Fibroblast of lung (primary cell): ENCODE data around the gene C1QTNF3.

ENCODE experiments used
- EZH2 ChIP-seq: IDR thresholded peaks from 2 replicates; pipeline ENCODE4 v1.5.1; 2012; ENCODE audit warnings: low read length, control low read depth, mild to moderate bottlenecking; ENCODE audit errors: missing control alignments
- TF ChIP-seq, protein P1 (sequence below), 2 donors: IDR thresholded peaks in 1 of 2; conservative IDR thresholded peaks in 1 of 2; 1 replicate in 1 of 2; 2 replicates in 1 of 2; pipeline ENCODE4 v1.5.1; 2011 to 2012; ENCODE audit warnings: low read length in 2 of 2, control low read depth in 1 of 2, inconsistent platforms in 1 of 2, low read depth in 1 of 2, mild to moderate bottlenecking in 1 of 2

DNA sequence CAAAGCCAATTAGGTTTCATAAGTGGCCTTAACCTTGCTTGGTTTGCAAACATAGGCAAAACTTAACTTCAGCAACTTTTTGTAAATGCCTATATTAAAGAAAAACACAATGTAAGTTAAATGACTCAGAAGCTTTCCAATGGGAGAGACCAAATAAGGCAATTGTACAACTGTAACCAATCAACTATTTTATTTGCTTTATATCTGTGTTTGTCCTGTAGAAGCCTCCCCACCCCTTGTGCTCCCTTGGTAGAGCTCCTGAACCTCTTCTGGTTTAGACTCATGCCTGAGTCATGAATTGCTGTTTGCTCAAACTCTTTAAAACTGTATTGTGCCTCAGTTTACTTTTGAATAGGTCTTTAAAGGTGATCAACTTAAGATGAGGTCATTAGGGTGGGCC is 3.0 kb upstream of the C1QTNF3 start:
- no peak for TF ChIP-seq EZH2
- TF ChIP-seq, protein P1, sequence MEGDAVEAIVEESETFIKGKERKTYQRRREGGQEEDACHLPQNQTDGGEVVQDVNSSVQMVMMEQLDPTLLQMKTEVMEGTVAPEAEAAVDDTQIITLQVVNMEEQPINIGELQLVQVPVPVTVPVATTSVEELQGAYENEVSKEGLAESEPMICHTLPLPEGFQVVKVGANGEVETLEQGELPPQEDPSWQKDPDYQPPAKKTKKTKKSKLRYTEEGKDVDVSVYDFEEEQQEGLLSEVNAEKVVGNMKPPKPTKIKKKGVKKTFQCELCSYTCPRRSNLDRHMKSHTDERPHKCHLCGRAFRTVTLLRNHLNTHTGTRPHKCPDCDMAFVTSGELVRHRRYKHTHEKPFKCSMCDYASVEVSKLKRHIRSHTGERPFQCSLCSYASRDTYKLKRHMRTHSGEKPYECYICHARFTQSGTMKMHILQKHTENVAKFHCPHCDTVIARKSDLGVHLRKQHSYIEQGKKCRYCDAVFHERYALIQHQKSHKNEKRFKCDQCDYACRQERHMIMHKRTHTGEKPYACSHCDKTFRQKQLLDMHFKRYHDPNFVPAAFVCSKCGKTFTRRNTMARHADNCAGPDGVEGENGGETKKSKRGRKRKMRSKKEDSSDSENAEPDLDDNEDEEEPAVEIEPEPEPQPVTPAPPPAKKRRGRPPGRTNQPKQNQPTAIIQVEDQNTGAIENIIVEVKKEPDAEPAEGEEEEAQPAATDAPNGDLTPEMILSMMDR (conservative IDR thresholded peaks at IDR 0.05 in 1 of 2, IDR thresholded peaks at IDR 0.05 in 1 of 2; ENCODE audit: low read depth in 1 of 2, low read length in 2 of 2) = no peak
